Subcutaneous preadipocyte (primary cell): ENCODE results near the gene RAD23B. TPM values are rescaled to one million over a fixed set of nuclear protein-coding genes. Genes with fewer than 3 reads are reported as not detected.

Experiments used
- total RNA-seq: library from RNA; depleted of rRNA; stranded (reverse); fragments of >200 nt; gene quantifications from 2 replicates; pipeline ENCODE4 v1.2.3, GENCODE V29; 2012

RAD23B gene
- total RNA-seq: 116 and 150 TPM in 2 replicates

GRCh38 chr9:107282759-107283622 lies at the start of gene RAD23B:
Gene RAD23B, plus strand, starts transcription at chr9:107283279. Its CDS starts 351 bp downstream, at chr9:107283630.

Other genes with a start within 250 kb of the RAD23B start
- gene KLF4, start 206.5 kb downstream of the RAD23B start, total RNA-seq: 36.0 and 53.0 TPM in 2 replicates